Ascending aorta (tissue), 2 donors: Measurements from ENCODE around the gene FAM118B. TPM values are rescaled to one million over a fixed set of nuclear protein-coding genes. Genes with fewer than 3 reads are reported as not detected.

Experiments used
- DNase-seq, 2 donors: peaks; one replicate each; pipeline ENCODE4 v3.0.0-alpha.2; 2019; ENCODE audit warnings: low spot score in 2 of 2
- H3K27ac ChIP-seq, 2 donors: fragments of 200-600 bp; sonication (generic); one replicate each; pipeline ENCODE4 v1.5.1; 2016 to 2017; ENCODE audit warnings: mild to moderate bottlenecking in 1 of 2
- H3K27me3 ChIP-seq: fragments of 200-600 bp; sonication (generic); one replicate; pipeline ENCODE4 v1.5.1; 2017
- H3K36me3 ChIP-seq, 2 donors: fragments of 200-600 bp; sonication (generic); one replicate each; pipeline ENCODE4 v1.5.1; 2016
- H3K4me1 ChIP-seq, 2 donors: fragments of 200-600 bp; sonication (generic); one replicate each; pipeline ENCODE4 v1.5.1; 2016 to 2017; ENCODE audit warnings: mild to moderate bottlenecking in 1 of 2
- H3K4me3 ChIP-seq, 2 donors: fragments of 200-600 bp; sonication (generic); one replicate each; pipeline ENCODE4 v1.5.1; 2016 to 2017; ENCODE audit warnings: mild to moderate bottlenecking in 1 of 2
- H3K9me3 ChIP-seq, 2 donors: fragments of 200-600 bp; sonication (generic); one replicate each; pipeline ENCODE4 v1.5.1; 2016
- CTCF ChIP-seq, 3 experiments: fragments of 200-600 bp in 2 of 3; fragments of 450-650 bp in 1 of 3; sonication (generic) in 2 of 3; IDR thresholded peaks; one replicate each; pipeline ENCODE4 v1.5.1; 2016 to 2019; ENCODE audit warnings: antibody characterized with exemption in 3 of 3, mild to moderate bottlenecking in 1 of 3, moderate library complexity in 1 of 3
- intact Hi-C: fragments of 100-400 bp; cut with DNase I; formaldehyde crosslinking; loops from one replicate; pipeline ENCODE4 v1.15.1; 2023
- total RNA-seq: library from RNA; depleted of rRNA; stranded (reverse); fragments of >200 nt; gene quantifications from one replicate; pipeline ENCODE4 v1.1.0, GENCODE V29; 2016

FAM118B gene
- total RNA-seq, 1 donor from 2014 or later: 14.0 TPM

DNA sequence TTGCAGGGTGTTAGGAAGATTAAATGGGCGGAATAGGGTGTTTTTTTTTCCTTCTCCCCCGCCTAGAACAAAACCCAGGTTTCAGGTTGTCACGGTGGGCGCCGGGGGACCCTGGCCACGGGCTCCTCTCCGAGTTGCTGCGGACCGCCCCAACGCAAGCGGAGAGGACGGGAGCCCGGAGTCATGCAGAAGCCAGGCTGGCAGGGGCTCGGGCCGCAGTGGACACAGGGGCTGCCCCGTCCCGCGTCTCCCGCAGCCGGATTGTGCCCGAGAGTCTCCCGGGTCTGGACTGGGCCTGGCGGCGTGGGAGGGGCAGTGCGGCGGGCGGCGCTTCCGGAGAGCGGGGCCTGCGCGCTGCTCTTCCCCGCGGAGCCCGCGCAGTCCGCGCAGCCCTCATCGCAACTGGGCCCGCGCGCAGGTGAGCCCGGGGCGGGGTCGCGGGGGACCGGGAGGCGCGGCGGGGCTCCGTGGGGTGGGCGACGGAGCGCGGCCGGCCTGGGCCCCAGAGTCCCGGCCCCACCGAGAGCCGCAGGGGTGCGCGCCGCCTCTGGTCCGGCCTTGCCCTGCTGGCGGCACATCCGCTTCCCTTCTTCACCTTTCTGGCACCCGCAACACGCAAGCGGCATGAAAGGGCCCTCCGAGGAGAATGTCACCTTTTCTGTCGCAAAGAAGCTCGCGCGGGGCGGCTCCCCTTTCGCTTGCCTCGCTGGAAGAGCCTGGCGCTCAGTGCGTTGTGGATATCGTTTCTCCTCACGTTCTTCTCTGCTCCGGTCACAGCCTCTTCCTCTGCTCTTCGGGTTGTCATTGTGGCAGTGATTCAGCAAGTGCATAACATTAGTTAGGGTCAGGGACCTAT, 71.4 kb downstream of the FAM118B start, which contains the start of gene TIRAP:
TSS of gene TIRAP (plus strand) at position 358 of the 856 bp plus-strand sequence. CDS start 7,802 bp downstream, outside the sequence.
- Histone ChIP-seq H3K4me1 (peaks cover 0 to 6% of the 10 kb centered on the region in 2 donors), H3K4me3 (peak within 1 kb of the TSS; percentile 81 to 86), H3K27ac (peak within 1 kb of the TSS; percentile 87 to 94), H3K27me3 (no peaks in the 10 kb centered on the region), H3K9me3 (no peaks in the 10 kb centered on the region), H3K36me3 (peaks cover 0 to 4% of the 10 kb centered on the region in 2 donors)
- DNase-seq: peak; percentile 24 to 83
- intact Hi-C loops: loop anchor here (1.0 to 5.0 kb wide), 3 partner anchors 14 to 71 kb away; partner anchors contain the start of genes DCPS, FAM118B, FOXRED1 and RPUSD4
- TF ChIP-seq CTCF (IDR thresholded peaks at IDR 0.05): no peak

- no peaks in the 10 kb centered on the region for H3K27me3 ChIP-seq
- no peak overlapping the region for H3K4me3 ChIP-seq
- no peaks in the 10 kb centered on the region for H3K9me3 ChIP-seq
- TF ChIP-seq CTCF (IDR thresholded peaks at IDR 0.05): no peak
- DNase-seq: peak in 1 of 2 donors; percentile 82
- peaks cover 8 to 11% of the 10 kb centered on the region in 2 donors for H3K36me3 ChIP-seq
- intact Hi-C loops: loop anchor here (5.0 kb wide), 1 partner anchor 73 kb away; the partner anchor contains the start of genes FAM118B and RPUSD4
- H3K27ac ChIP-seq: no peak overlapping the region
- peaks cover 0 to 6% of the 10 kb centered on the region in 2 donors for H3K4me1 ChIP-seq
Measured at GRCh38 chr11:126284829-126285228, 73.2 kb downstream of the FAM118B start.

GRCh38 chr11:126288237-126288636, 76.7 kb downstream of the FAM118B start:
- Histone ChIP-seq H3K4me1 (no peaks in the 10 kb centered on the region), H3K4me3 (no peak overlapping the region), H3K27me3 (no peaks in the 10 kb centered on the region), H3K27ac (no peak overlapping the region), H3K36me3 (peaks cover 37 to 42% of the 10 kb centered on the region in 2 donors), H3K9me3 (no peaks in the 10 kb centered on the region)
- DNase-seq: no peak
- no peak for TF ChIP-seq CTCF (IDR thresholded peaks at IDR 0.05)
- intact Hi-C loops: no loop called here

GRCh38 chr11:126290887-126291286, 79.3 kb downstream of the FAM118B start:
- intact Hi-C loops: no loop called here
- Histone ChIP-seq H3K27me3 (no peaks in the 10 kb centered on the region), H3K36me3 (peaks cover 50 to 56% of the 10 kb centered on the region in 2 donors), H3K4me3 (no peak overlapping the region), H3K4me1 (no peaks in the 10 kb centered on the region), H3K9me3 (no peaks in the 10 kb centered on the region), H3K27ac (no peak overlapping the region)
- TF ChIP-seq CTCF (IDR thresholded peaks at IDR 0.05): no peak
- no peak for DNase-seq

GRCh38 chr11:126293726-126294125, 82.1 kb downstream of the FAM118B start:
- Histone ChIP-seq H3K9me3 (no peaks in the 10 kb centered on the region), H3K27ac (no peak overlapping the region), H3K4me1 (no peaks in the 10 kb centered on the region), H3K27me3 (no peaks in the 10 kb centered on the region), H3K36me3 (peaks cover 54 to 60% of the 10 kb centered on the region in 2 donors), H3K4me3 (no peak overlapping the region)
- no peak for TF ChIP-seq CTCF (IDR thresholded peaks at IDR 0.05)
- no peak for DNase-seq
- intact Hi-C loops: no loop called here
